ENCODE data around the gene DDX31.

The DDX31 gene

DNA sequence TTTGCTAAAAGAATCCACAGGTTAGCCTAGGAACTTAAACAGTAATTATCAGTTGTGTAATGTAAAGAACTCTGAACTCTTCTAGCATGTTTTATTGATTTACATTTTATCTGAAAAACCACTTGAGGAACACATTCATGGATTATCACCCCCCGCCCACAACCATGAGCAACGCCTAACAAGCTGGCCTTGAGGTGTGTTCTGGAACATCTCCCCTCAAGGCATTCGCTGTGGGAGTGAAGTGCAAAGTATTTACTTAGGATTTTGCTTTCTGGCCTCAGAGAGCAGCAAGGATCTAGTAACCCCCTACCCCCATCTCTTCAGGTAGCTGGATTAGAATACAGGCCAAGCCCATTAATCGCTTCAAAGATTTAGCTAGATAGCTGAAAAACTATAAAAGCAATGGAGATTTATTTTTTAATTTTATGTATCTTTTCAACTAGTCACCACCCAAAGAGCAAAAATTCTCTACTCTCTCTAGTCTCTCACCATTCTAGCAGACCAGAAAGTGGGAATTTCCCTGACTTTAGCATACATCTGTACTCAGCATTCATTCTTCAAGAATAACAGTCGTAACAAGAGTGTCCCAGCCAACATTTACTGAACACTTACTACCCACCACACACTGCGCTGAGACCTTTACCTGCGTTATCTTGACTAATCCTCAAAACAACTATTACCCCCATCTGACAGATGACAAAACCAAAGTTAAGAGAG is 37.2 kb downstream of the DDX31 start:
- DNase-seq = no peak

DNA sequence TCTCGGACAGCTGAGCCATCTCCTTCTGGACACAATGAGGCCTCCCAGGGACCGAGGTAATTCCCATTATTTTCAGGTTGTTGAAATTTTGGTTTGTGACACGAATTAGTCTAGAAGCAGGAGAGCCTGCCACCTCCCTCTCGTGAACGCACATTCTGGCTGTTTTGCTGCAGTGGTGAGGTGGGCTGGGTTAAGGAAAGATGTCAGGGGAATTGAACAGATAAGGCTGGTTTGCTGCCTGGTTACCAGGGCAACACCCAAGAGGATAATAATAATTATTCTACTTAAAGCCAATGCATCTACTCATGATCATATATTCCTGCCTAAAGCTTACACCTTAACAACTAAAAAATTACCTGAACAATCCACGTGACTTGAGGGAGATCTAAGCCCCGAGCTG is 38.1 kb downstream of the DDX31 start:
- DNase-seq = no peak

DNA sequence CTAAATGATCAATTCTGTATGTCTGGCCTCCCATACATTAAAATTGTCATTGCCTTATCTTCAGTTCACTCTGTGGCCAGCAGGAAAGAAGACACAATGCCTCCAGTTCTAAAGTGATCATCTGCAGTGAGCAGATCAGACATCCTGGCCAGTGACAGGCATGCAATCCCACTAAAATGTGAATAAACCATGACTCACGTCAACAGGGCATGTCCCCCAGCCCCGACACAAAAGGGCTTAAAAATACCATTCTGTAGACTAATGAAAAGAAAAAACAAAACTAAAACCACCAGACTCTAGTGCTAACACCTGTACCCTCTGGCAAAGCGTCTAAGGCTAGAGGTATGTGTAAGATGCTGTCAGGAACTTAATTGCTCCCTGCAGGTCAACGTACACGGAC is 38.5 kb downstream of the DDX31 start:
- no peak for DNase-seq

DNA sequence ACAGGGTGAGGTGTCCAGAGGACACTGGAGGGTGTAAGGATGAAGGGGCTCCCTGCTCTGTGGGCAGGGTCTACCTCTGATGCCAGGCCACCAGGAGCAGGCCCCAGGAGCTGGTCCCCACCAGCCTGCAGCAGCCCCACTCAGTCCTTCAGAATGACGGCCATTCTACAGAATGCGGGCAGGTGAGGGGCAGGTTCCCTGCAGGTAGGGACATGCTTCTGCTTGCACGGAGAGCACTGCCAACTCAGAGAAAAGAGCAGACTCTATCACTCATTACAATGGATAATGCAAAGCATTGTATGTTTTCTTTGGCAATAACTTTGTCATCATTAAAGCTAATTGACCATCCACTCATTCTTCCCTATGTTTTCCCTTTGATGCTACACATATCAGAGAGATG is 39.0 kb downstream of the DDX31 start:
- DNase-seq = no peak

DNA sequence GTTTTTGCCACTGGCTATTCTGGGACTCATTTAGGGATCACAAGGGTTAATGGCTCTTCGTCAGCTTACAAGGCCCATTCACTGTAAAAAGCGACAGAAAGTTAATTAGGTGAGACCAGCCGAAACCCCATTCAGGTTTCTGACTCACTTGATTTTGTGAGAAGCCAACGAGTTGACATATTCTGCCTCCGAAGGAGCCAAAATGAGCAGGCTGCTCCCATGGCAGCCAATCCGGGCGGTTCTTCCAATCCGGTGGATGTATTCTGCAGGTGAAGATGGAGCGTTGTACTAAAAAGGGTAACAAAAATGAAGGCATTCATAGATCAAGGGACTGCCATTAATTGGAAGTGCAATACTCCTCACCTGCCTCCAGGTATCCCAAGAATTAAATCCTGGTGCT is 39.7 kb downstream of the DDX31 start:
- no peak for DNase-seq

DNA sequence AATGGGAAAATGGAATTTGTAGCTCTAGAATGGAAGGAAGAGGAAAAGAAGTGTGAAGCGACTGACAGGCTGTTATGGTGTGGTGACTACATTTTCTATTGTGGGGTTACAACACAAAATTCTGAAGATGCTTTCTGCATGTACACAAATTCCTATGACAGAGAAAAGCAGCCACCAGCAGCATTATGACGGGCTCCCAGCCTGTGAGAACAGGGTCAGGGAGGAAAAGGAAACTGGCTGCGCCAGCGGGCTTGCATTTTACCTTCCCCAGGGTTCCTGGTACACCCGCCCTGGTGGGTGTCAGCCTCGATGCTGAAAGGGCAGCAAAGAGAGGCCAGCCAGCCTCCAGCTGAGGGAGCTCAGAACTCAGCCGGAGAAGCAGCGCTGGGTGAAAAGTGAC is 41.0 kb downstream of the DDX31 start:
- no peak for DNase-seq

DNA sequence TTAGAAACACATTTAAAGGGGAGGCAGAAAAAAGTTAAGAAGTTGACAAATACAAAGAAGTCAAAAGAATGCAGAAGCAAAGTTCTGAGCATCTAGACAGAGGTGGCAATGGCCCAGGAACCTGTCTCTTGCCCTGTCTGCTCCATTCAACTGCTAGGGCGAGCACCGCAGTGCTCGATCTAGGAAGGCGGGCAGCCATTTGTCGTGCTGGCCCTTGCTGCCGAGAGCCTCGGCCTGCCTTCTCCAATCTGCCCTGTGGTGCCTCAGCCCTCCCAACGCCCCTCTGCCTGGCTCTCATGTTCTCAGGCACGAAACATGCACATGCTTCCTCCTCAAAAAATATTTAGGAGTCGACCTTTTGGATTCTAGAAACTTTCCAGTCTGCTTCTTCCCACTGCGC is 42.2 kb downstream of the DDX31 start:
- DNase-seq = no peak

DNA sequence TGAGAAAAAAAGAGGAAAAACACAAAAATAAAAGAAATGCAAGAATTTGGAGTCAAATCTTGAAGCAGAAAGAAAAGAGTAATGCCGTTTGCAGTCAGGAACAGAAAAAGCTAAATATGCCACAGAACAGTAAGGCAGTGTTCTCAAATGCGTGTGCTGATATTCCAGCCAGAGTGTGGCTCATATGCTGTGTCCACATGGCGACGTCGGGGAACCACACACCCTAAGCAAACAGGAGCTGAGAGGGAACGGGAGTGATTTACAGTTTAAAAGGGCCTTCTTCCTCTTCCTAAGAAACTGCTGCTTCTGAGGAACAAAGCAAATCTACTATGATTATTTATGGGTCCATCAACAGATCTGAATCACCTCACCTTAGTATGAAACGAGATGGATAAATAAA is 42.7 kb downstream of the DDX31 start:
- no peak for DNase-seq

DNA sequence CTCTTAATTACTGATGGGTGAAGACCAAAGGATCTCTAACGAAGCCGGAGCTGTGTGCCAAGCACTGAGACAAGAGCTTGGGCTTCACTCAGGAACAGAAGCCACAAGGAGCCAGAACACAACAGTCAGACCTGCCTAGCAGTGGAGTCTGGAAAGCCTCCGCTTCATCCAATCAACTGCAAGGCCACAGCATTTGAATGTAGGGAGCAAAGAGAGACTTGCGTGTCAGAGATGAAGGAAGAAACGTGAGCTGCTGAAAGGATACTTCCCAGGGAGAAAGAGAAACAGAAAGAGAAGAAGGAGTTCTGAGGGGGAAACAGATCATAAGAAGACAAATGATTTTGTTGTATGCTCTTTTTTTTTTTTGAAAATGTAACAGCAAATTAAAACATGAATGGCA is 43.5 kb downstream of the DDX31 start:
- no peak for DNase-seq

DNA sequence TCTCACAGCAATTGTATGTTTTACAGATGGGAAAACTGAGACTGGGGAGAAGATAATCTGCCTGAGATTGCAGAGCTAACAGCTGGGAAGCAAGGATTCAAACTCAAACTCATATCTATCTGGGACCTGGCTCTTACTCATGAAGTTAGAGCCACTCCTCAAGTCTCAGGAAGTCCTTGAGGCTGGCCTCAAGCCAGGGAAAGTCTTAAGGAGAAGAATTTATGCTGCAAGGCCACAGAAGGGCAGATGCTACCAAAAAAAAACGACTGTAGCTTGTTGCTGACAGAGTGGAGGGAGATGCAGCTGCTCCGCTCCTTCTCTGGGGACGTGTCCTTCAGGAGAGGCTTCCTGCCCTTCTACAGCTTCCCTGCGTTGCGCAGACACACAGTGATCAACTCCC is 47.6 kb downstream of the DDX31 start:
- DNase-seq = no peak

DNA sequence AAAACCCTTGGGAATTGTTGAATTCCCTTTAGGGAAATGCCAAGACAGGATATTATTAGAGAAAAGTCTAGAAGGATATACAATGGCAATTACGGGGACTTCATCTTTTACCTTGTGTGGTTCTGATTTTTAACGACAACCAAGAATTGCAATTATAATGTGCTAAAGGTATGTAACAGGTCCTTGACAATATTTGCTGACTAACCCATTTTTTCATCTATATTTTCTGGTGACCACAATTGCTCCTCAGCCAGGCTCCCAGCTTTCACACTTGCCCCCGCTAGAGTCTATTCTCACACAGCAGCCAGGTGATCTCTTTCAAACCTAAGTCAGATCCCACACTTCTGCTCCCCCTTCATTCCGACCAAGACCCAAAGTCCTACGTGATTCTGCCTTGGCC is 53.1 kb downstream of the DDX31 start:
- DNase-seq = no peak

DNA sequence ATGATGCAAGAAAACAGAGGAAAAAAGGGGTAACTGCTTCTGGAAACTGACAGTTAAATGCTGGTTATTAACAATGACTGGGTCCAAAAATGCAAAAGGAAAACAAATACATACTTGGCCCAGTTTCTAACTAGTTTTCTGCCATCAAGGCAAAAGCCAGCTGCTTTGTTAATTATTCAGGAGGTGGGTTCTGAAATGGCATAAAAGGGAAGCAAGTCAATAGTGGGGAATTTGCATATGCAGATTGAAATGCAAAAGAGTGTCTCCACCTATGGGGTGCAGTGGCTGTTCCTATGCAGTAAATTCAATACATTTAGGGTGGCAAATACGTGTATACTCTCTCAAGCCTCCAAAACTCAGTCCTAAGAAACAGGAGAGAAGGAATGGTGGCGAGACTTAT is 54.0 kb downstream of the DDX31 start:
- no peak for DNase-seq

DNA sequence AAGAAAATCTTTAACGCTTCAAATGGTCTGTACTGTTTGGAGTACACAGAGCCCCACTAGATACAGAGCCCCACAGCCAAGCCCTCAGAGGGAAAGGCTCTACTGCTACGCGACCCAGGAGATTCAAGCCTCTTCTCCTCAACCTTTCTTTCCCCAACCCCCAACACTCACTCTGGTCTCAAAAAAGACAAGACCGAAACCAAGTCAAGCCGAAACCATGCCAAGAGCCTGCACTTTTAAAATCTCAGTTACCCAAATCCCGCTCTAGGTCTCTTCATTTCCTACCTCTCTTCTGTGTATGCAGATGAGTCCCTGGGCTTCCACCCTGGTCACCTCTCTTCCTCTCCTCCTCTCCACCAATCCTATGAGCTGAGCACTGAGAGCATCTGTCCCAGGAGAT is 55.5 kb downstream of the DDX31 start:
- no peak for DNase-seq

DNA sequence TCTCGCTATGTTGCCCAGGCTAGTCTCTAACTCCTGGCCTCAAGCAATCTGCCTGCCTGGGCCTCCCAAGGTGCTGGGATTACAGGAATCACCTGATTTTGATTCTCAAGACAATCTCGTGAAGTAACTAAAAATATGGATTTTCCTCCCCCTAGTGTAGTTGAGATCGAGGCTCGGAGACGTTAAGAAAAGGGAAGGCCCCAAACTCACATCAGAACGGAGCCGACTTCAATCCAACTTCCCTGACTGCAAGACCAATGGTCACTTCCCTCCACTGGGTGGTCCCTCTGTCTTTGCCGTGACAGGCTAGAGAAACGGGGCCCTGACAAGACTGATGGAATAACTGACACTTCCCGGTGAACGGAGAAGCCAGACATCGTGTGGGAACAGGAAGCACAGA is 59.1 kb downstream of the DDX31 start:
- DNase-seq = no peak

DNA sequence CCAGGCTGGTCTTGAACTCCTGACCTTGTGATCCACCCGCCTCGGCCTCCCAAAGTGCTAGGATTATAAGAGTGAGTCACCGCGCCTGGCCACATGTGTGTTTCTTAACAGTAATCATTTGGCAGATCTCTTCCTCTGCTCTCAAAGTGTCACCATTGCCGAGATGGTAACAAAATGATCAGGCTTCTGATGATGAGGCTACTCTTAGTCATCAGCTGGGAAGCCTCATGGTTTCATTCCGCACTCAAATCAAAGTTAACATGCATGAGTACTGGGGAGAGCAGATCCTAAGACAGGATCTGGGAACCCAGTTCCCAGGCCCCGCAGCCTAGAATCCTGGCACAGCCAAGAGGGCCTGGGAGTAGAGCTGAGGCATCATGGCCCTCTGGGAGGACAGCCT is 60.0 kb downstream of the DDX31 start:
- DNase-seq = peak; percentile 36

DNA sequence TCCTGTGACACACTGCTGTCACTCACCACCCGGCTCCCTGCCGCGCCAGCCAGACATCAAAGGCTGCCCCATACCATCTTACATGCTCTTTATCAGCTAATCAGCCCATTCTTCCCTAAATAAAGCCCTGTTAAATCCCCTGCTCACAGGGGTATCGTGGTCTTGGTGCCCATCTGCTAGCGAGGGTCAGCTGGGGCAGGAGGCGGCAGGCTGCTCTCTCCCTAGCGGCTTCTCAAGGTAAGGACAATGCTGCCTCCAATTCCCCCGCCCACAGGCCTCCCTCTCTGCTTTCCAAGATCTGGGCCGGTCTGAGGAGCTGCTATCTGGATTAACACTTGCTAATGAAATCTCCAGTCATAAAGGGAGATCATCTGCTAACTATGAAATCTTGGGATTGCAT is 60.6 kb downstream of the DDX31 start:
- no peak for DNase-seq

DNA sequence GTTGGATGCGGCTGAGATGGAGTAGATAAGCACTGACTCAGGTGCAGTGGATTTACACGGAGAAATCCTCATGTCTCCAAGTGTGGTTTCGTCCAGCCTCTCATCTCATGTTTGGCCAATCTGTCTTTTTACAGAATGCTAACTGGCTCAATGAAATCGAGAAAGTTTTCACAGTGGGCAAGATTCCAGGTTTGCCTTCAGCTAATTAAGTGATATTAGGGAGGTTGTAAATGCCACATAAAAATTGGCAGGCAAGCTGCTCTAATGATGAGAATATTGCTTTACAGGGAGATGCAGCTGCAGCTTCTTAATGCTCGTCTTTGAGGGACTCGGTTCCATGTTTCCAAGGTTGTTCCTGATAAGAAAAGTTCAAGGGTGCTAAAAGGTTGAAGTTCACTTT is 63.7 kb downstream of the DDX31 start:
- DNase-seq = no peak

DNA sequence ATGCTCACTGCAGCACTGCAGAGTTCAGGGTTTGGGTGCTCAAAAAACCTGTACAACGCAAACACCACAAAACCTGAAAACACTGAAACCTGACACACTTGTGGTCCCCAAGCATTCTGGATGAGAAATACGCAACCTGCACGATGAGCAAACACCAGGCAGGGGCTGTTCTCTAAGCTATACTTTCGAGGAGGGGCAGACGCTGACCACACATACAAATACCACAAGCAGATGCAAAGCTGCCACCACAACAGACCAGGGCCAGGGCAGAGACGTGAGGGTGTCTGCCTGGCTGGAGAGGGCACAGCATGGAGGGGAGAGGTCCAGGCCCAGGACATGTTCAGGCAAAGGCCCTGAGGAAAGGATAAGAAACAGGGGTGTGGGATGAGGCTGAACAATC is 64.4 kb downstream of the DDX31 start:
- DNase-seq = no peak

DNA sequence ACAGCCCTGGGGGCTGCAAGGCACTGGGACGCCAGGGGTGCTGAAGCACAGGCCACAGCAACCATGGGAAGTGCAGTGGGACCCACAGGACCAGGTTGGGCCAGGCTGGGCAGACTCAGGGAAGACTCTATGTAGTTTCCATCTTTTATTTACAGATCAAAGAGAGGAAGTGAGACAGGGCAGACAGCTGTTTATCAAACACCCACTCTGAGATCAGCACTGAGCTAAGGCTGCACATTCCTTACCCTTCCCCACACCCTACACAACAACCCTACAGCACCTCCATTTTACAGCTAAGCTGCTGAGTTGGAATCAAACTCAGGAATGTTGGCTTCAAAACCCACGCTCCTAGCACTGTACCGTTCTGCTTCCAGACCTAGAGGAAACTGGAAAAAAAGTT is 67.6 kb downstream of the DDX31 start:
- DNase-seq = no peak

DNA sequence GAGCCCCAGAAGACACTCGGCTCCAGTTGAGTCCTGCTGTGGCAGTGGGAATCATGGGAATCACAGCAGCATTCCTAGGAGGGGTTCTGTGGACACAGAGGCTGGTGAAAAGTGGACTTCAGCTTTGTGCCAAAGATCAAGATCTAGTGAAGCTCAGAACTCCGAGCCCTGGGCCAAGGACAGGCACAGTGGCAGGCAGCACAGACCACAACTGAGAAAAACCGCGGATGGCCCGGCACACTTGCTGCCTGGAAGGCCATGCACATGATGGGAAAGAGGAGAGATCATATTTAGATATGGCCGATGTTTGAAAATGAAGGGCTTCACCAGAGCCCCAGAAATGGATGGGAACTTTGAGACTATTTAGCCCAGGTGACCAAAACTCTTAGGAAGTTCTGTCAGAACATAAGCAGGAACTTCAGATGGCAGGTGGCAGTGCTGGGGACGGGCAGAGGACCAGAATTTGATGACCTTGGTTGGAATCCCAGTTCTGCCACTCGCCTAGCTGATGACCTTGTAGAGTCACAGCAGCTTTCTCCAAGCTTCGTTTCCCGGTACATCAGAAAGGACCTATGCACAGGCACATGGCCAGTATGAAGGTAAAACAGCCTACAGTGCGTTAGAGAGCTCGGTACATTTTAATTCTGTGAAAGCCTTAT is 69.3 kb downstream of the DDX31 start:
- DNase-seq = no peak

DNA sequence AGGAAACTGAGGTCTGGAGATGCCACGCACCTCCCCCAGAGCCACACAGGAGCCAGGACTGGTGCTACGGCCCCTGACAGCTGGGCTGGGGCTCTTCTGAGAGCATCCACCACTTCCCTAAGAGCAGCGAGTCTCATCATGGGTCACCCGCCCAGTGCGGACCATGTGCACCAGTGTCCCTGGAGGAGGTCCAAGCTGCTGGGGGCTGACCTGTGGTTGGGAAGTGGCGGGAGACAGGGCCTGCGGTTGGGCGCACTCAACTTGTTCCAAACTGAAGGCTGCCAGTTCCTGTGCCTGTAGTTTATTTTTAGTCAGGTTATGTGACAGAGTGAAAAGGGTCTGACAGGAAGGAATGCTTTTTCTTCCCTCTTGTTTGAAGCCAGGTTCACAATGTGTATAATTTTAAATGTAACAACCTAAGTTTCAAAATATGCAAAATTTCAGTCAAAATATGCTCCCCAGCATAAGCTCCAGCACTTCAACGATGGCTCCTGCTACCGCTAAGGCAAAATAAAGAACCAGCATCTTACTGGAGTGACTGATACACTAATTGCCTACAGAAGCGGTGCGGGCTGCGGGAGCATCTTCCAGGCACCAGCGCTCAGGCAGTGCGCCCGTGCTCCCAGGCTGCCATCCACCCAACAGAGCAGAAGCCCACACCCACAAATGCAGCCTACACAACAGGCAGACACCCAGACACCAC is 72.6 kb downstream of the DDX31 start:
- DNase-seq = no peak

DNA sequence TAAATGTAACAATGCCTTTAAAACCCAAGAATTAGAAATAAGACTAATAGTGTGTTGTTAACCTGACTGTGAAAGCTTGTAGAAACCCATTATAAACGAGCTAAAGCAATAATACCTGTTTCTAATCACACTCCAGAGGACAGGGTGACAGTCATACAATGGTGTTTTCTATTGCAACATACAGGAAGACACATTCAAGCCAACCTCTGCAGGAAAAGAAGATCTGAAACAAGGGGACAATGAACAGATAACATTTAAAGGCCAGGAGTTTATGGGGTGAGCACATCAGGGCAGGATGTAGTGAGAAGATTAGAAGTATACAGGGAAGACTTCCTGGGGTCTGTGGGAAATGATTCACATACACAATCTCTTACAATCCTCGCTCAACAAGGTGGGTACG is 73.6 kb downstream of the DDX31 start:
- no peak for DNase-seq

DNA sequence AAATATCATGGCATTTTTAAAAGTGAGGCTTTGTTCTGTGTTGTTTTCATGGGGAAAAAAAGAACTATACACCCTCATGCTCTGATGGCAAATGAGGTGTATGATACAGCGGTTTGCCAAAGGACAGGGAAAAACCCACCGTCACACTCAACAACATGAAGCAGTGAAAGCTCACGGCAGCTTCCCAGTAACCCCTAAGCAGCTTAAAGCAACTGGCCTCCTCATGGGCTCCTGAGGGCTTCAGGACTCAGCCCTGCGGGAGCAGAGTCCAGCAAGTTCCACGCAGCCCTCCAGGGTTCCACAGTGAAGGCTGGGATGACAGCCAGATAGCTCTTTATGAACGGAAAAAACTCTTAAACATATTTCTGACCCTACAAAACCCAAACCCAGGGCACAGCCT is 74.5 kb downstream of the DDX31 start:
- no peak for DNase-seq

DNA sequence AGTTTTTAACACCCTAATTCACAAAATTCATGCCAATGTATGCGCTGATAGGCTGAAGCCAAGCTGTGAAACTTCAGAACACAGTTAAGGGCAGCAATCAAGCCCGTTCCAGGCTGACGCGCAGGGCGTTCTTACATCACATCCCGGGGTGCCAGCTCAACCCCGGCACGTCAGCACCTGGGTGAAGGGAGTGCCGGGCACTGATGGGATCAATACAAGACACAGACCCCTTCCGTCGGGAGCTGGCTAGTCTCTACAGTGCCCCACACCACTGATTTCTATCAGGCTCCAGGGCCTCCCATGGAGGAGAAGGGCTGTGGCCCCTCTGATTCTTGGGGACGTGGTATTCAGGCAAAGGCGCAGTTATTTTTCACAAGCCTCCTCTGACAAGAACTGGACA is 75.4 kb downstream of the DDX31 start:
- no peak for DNase-seq

DNA sequence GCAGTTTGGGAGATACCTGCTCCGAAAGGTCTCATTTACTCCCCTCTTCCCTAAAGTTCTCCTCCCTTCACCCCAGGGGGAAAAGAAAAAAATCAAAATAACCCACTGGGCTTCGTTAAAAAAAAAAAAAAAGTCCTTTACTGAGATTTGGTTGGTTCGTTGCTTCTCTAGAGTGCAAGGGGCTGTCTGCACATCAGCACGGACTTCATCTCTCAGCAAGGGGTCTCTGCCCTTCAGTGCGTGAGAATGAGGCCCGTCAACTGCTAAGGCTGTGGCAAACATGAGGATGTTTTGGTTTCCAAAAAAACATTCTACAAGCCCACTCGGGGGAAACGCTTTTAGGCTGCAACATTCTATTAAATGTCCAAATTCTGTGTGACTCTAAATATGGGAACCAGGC is 77.3 kb downstream of the DDX31 start:
- no peak for DNase-seq

Data from stimulated activated CD8-positive, alpha-beta memory T cell treated with anti-CD3 and anti-CD28 coated beads, Interleukin-4, amount 100 ng/mL, for 48 hours (primary cell).